Keratinocyte (primary cell): ENCODE measurements around the gene RBFOX1.

Experiments used
- CTCF ChIP-seq, 3 experiments: IDR thresholded peaks in 1 of 3; conservative IDR thresholded peaks in 1 of 3; optimal IDR thresholded peaks in 1 of 3; 2 replicates in 2 of 3; 3 replicates in 1 of 3; pipeline versions ENCODE3 to v1.5.1; 2011; ENCODE audit warnings: low read length in 3 of 3, mild to moderate bottlenecking in 3 of 3, moderate library complexity in 2 of 3, control low read depth in 1 of 3, inconsistent platforms in 1 of 3; ENCODE audit not compliant: insufficient read depth in 2 of 3; ENCODE audit errors: extremely low read depth in 1 of 3
- EZH2 ChIP-seq: IDR thresholded peaks from one replicate; pipeline ENCODE4 v1.6.1; 2012; ENCODE audit warnings: inconsistent platforms, mild to moderate bottlenecking, low read length, moderate library complexity

- TF ChIP-seq CTCF (optimal IDR thresholded peaks at IDR 0.05 in 1 of 3, IDR thresholded peaks at IDR 0.05 in 1 of 3, conservative IDR thresholded peaks at IDR 0.05 in 1 of 3; ENCODE audit: extremely low read depth in 1 of 3, insufficient read depth in 2 of 3, low read length in 3 of 3) (no peak), EZH2 (no peak)
These were observed 390.1 kb downstream of the RBFOX1 start for GRCh38 chr16:7722761-7723160.
